ENCODE results near the gene IL12A.

Gene IL12A

GRCh38 chr3:159978353-159978752 is 10.3 kb upstream of the IL12A start:
- TF ChIP-seq EZH2phosphoT487 (conservative IDR thresholded peaks at IDR 0.05; ENCODE audit: low read length) (no peak), CTCF (IDR thresholded peaks at IDR 0.05; ENCODE audit: insufficient read depth, low read length, poor library complexity, severe bottlenecking) (no peak)
- H3K4me2 ChIP-seq (ENCODE audit: low read depth, low read length, poor library complexity, severe bottlenecking): no peak overlapping the region
- H3K27me3 ChIP-seq (ENCODE audit: low read length): no peaks in the 10 kb centered on the region
- no peak overlapping the region for H2AFZ ChIP-seq (ENCODE audit: low read depth, low read length, severe bottlenecking)
- H3K9me2 ChIP-seq (replicated peaks; ENCODE audit: insufficient read depth, low read length): no peaks in the 10 kb centered on the region
- no peak overlapping the region for H3K9ac ChIP-seq (ENCODE audit: low read length)
- no peaks in the 10 kb centered on the region for H4K20me1 ChIP-seq (ENCODE audit: low read depth, low read length)
- no peaks in the 10 kb centered on the region for H3F3A ChIP-seq (ENCODE audit: insufficient read depth)
- H3K79me2 ChIP-seq (ENCODE audit: insufficient read depth, low read length): no peaks in the 10 kb centered on the region
- H3K36me3 ChIP-seq (ENCODE audit: low read length): no peaks in the 10 kb centered on the region
- H3K27ac ChIP-seq (ENCODE audit: low read depth, low read length): no peak overlapping the region
- no peak overlapping the region for H3K4me3 ChIP-seq (ENCODE audit: insufficient read depth, low read length, poor library complexity, severe bottlenecking)
- no peaks in the 10 kb centered on the region for H3K9me3 ChIP-seq (ENCODE audit: insufficient read depth, low read length)

- H4K20me1 ChIP-seq (ENCODE audit: low read depth, low read length): no peaks in the 10 kb centered on the region
- H3K27me3 ChIP-seq (ENCODE audit: low read length): no peaks in the 10 kb centered on the region
- H3K79me2 ChIP-seq (ENCODE audit: insufficient read depth, low read length): no peaks in the 10 kb centered on the region
- H3K4me3 ChIP-seq (ENCODE audit: insufficient read depth, low read length, poor library complexity, severe bottlenecking): no peak overlapping the region
- H3K9ac ChIP-seq (ENCODE audit: low read length): no peak overlapping the region
- no peaks in the 10 kb centered on the region for H3K36me3 ChIP-seq (ENCODE audit: low read length)
- H3K9me2 ChIP-seq (replicated peaks; ENCODE audit: insufficient read depth, low read length): no peaks in the 10 kb centered on the region
- no peak overlapping the region for H3K27ac ChIP-seq (ENCODE audit: low read depth, low read length)
- no peak overlapping the region for H3K4me2 ChIP-seq (ENCODE audit: low read depth, low read length, poor library complexity, severe bottlenecking)
- H3F3A ChIP-seq (ENCODE audit: insufficient read depth): no peaks in the 10 kb centered on the region
- H3K9me3 ChIP-seq (ENCODE audit: insufficient read depth, low read length): no peaks in the 10 kb centered on the region
- TF ChIP-seq CTCF (IDR thresholded peaks at IDR 0.05; ENCODE audit: insufficient read depth, low read length, poor library complexity, severe bottlenecking): no peak
- TF ChIP-seq EZH2phosphoT487 (conservative IDR thresholded peaks at IDR 0.05; ENCODE audit: low read length): no peak
- H2AFZ ChIP-seq (ENCODE audit: low read depth, low read length, severe bottlenecking): no peak overlapping the region
Measured at GRCh38 chr3:159978918-159979703, 9.5 kb upstream of the IL12A start.

GRCh38 chr3:159982442-159982974 is 6.1 kb upstream of the IL12A start:
- Histone ChIP-seq H2AFZ (ENCODE audit: low read depth, low read length, severe bottlenecking) (no peak overlapping the region), H3K9me3 (ENCODE audit: insufficient read depth, low read length) (no peaks in the 10 kb centered on the region), H3F3A (ENCODE audit: insufficient read depth) (no peaks in the 10 kb centered on the region), H3K79me2 (ENCODE audit: insufficient read depth, low read length) (no peaks in the 10 kb centered on the region), H3K27ac (ENCODE audit: low read depth, low read length) (no peak overlapping the region), H3K4me3 (ENCODE audit: insufficient read depth, low read length, poor library complexity, severe bottlenecking) (no peak overlapping the region), H3K36me3 (ENCODE audit: low read length) (no peaks in the 10 kb centered on the region), H3K9ac (ENCODE audit: low read length) (no peak overlapping the region), H3K9me2 (replicated peaks; ENCODE audit: insufficient read depth, low read length) (no peaks in the 10 kb centered on the region), H3K27me3 (ENCODE audit: low read length) (no peaks in the 10 kb centered on the region), H3K4me2 (ENCODE audit: low read depth, low read length, poor library complexity, severe bottlenecking) (no peak overlapping the region), H4K20me1 (ENCODE audit: low read depth, low read length) (no peaks in the 10 kb centered on the region)
- TF ChIP-seq EZH2phosphoT487 (conservative IDR thresholded peaks at IDR 0.05; ENCODE audit: low read length): no peak
- no peak for TF ChIP-seq CTCF (IDR thresholded peaks at IDR 0.05; ENCODE audit: insufficient read depth, low read length, poor library complexity, severe bottlenecking)
